ENCODE measurements around the gene GMPR2. TPM values are rescaled to one million over a fixed set of nuclear protein-coding genes. Genes with fewer than 3 reads are reported as not detected.

GMPR2 gene
- total RNA-seq, 1 donor from 2014 or later, result 58.0 TPM

GRCh38 chr14:24281636-24282035 is 48.9 kb downstream of the GMPR2 start:
- intact Hi-C loops (cut with micrococcal nuclease), result no loop called here

DNA sequence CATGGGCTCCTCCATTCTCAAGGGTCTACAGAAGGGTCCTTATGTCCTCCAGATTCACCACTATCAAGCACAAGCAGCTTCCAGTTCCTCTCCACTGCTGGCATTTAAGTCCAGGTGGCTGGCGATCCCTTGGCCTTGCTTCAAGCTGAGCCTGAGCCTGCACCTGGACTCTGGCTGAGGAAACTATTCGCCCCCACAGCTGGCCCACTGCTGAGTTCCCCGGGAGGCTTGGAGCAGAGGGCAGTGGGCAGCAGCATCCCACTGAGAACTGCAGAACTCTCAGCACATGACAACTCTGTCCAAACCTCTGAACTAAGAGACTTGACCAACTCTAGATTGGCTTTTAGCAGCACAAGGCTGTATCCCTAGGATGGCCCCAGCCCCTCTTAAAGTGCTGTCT is 50.0 kb downstream of the GMPR2 start:
- intact Hi-C loops (cut with micrococcal nuclease), result no loop called here

DNA sequence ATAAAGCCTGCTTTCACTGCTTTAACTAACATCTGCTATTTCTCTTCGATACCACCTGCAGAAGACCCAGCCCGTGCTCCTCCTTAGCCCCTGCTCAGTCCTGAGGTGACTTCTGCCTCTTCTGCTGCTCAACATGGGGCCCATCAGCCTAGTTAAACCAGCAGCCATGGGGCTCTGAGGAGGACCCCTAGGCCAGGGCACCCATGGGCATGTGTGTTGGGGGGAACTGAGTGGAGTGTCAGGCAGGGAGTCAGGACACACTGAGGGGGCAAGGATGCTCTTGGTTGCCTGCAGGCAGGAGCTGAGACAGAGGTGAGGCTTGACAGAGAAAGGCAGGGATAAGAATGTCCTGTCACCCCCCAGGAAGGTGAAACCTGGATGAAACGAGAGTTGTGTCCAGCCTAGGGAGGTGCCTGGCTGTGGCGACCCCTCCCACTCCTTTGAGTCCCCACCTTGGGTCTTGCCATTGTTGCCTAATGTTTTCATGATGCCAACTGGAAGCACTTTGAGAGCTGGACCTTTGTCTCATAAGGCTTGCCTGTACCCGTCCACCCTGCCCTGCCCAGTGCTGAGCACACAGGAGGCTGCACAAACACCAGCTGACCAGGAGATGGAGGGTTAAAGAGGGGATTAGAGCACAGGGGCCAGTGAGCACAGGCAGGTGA is 51.2 kb downstream of the GMPR2 start:
- intact Hi-C loops (cut with micrococcal nuclease), result no loop called here

DNA sequence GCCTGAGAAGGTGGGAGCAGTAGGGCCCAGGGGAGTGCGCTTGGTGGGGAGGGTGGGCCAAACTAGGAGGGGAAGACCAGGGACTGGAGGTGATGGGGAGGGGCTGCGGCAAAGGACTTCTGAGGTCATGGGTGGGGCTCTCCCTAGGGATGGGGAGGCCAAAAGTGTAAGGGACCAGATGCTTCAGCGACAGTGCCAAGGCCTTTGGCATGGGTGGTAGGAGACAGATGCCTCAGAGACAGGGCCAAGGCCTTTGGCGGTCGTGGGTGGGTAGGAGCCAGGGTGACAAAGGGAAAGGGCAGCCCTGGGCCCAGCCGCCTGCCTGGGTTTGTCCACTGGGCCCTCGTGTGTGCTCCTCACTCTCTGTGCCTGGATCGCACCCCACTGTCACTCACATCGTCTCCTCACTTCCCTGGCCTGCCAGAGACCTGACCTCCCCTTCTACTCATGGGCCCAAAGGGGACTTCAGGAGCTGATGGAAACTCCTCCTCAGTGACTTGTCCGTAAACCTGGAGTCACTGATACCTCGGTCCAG is 51.8 kb downstream of the GMPR2 start:
- intact Hi-C loops (cut with micrococcal nuclease), result no loop called here

GRCh38 chr14:24285351-24285750 is 52.6 kb downstream of the GMPR2 start:
- intact Hi-C loops (cut with micrococcal nuclease), result no loop called here

DNA sequence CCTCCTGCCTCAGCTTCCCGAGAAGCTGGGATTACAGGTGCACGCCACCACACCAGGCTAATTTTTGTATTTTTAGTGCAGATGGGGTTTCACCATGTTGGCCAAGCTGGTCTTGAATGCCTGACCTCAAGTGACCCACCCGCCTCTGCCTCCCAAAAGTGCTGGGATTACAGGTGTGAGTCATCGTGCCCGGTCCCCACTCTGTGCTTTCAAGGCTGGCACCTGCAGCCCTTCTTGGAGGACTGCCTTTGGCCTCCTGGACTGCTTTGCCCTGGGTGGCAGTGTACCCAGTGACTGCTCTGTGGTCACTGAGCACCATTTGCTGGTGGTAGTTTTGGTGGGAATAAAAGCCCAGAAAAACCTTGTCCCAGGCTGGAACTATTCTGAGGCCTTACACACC is 54.3 kb downstream of the GMPR2 start:
- intact Hi-C loops (cut with micrococcal nuclease), result no loop called here

Other genes with a start within 250 kb of the GMPR2 start
- gene DHRS4L2, start 244.0 kb upstream of the GMPR2 start, total RNA-seq, result 17.6 and 19.0 TPM in 2 replicates
- 2.3 and 3.2 TPM in 2 replicates for gene CARMIL3, start 180.9 kb upstream of the GMPR2 start, total RNA-seq
- gene CPNE6, start 161.4 kb upstream of the GMPR2 start, total RNA-seq, result not detected in 2 replicates
- 46.1 and 51.2 TPM in 2 replicates for gene PCK2, start 138.6 kb upstream of the GMPR2 start, total RNA-seq
- 81.8 and 89.9 TPM in 2 replicates for gene DCAF11, start 118.2 kb upstream of the GMPR2 start, total RNA-seq
- gene NRL, start 118.0 kb upstream of the GMPR2 start, total RNA-seq, result 2.4 and 2.5 TPM in 2 replicates
- gene FITM1, start 102.3 kb upstream of the GMPR2 start, total RNA-seq, result 1.1 and 1.7 TPM in 2 replicates
- 545 and 567 TPM in 2 replicates for gene PSME1, start 96.7 kb upstream of the GMPR2 start, total RNA-seq
- 17.9 and 18.2 TPM in 2 replicates for gene EMC9, start 91.3 kb upstream of the GMPR2 start, total RNA-seq
- gene PSME2, start 86.3 kb upstream of the GMPR2 start, total RNA-seq, result 802 and 822 TPM in 2 replicates
- gene RNF31, start 85.4 kb upstream of the GMPR2 start, total RNA-seq, result 145 and 153 TPM in 2 replicates
- gene IRF9, start 71.7 kb upstream of the GMPR2 start, total RNA-seq, result 304 and 321 TPM in 2 replicates
- 72.3 and 78.3 TPM in 2 replicates for gene REC8, start 60.8 kb upstream of the GMPR2 start, total RNA-seq
- gene IPO4, start 44.1 kb upstream of the GMPR2 start, total RNA-seq, result 48.1 and 50.6 TPM in 2 replicates
- gene TM9SF1, start 37.5 kb upstream of the GMPR2 start, total RNA-seq, result 35.8 and 45.3 TPM in 2 replicates
- 0.27 and 0.83 TPM in 2 replicates for gene TSSK4, start 27.2 kb upstream of the GMPR2 start, total RNA-seq
- 96.5 and 104 TPM in 2 replicates for gene CHMP4A, start 19.4 kb upstream of the GMPR2 start, total RNA-seq
- gene MDP1, start 16.9 kb upstream of the GMPR2 start, total RNA-seq, result 11.8 and 14.5 TPM in 2 replicates
- gene NEDD8, start 562 bp upstream of the GMPR2 start, total RNA-seq, result 187 and 191 TPM in 2 replicates
- gene TINF2, start 9.7 kb downstream of the GMPR2 start, total RNA-seq, result 148 and 151 TPM in 2 replicates
- gene TGM1, start 30.2 kb downstream of the GMPR2 start, total RNA-seq, result 6.4 and 6.7 TPM in 2 replicates
- gene RABGGTA, start 38.7 kb downstream of the GMPR2 start, total RNA-seq, result 51.6 and 55.3 TPM in 2 replicates
- 23.3 and 25.2 TPM in 2 replicates for gene DHRS1, start 66.9 kb downstream of the GMPR2 start, total RNA-seq
- gene NOP9, start 66.9 kb downstream of the GMPR2 start, total RNA-seq, result 40.1 and 42.6 TPM in 2 replicates
- gene CIDEB, start 75.0 kb downstream of the GMPR2 start, total RNA-seq, result 23.7 and 27.8 TPM in 2 replicates
- 15.1 and 17.8 TPM in 2 replicates for gene LTB4R2, start 77.2 kb downstream of the GMPR2 start, total RNA-seq
- gene LTB4R, start 78.6 kb downstream of the GMPR2 start, total RNA-seq, result 21.6 and 24.2 TPM in 2 replicates
- 4.3 and 5.3 TPM in 2 replicates for gene ADCY4, start 102.1 kb downstream of the GMPR2 start, total RNA-seq
- gene RIPK3, start 107.1 kb downstream of the GMPR2 start, total RNA-seq, result 37.1 and 41.9 TPM in 2 replicates
- gene NFATC4, start 135.3 kb downstream of the GMPR2 start, total RNA-seq, result 0.59 TPM in 1 of 2 replicates, not detected in the other
- 0.12 and 0.17 TPM in 2 replicates for gene NYNRIN, start 166.1 kb downstream of the GMPR2 start, total RNA-seq
- 17.7 and 18.5 TPM in 2 replicates for gene CBLN3, start 196.7 kb downstream of the GMPR2 start, total RNA-seq
- 97.9 and 101 TPM in 2 replicates for gene KHNYN, start 197.0 kb downstream of the GMPR2 start, total RNA-seq
- gene SDR39U1, start 209.8 kb downstream of the GMPR2 start, total RNA-seq, result 49.9 and 55.0 TPM in 2 replicates

Measured in T-helper 1 cell treated with Interleukin-12 subunit alpha and Interleukin-12 subunit beta and Interleukin-4 antibody, amounts not matched to agents 30 ng/mL and 1 ng/mL, for 36 hours (primary cell).